Upper lobe of left lung (tissue), 6 donors: ENCODE measurements around the gene ATP1B1. TPM values are rescaled to one million over a fixed set of nuclear protein-coding genes. Genes with fewer than 3 reads are reported as not detected.

ENCODE experiments used
- ATAC-seq, 2 donors: fragments of 200-7000 bp; cut with Tn5 transposase; one replicate each; pipeline ENCODE4 v1.9.1; 2022; ENCODE audit warnings: mild to moderate bottlenecking in 2 of 2, moderate library complexity in 2 of 2; ENCODE audit not compliant: low FRiP score in 2 of 2
- DNase-seq, 2 donors: peaks; one replicate each; pipeline ENCODE4 v3.0.0-alpha.2; 2019 to 2020
- H3K27ac ChIP-seq, 4 donors: fragments of 200-600 bp; sonication (generic); one replicate each; pipeline ENCODE4 v1.5.1; 2016 to 2019
- H3K27me3 ChIP-seq, 4 donors: fragments of 200-600 bp; sonication (generic); one replicate each; pipeline ENCODE4 v1.5.1; 2017 to 2019
- H3K36me3 ChIP-seq, 4 donors: fragments of 200-600 bp; sonication (generic); one replicate each; pipeline ENCODE4 v1.5.1; 2016 to 2019
- H3K4me1 ChIP-seq, 4 donors: fragments of 200-600 bp; sonication (generic); one replicate each; pipeline ENCODE4 v1.5.1; 2018 to 2019
- H3K4me3 ChIP-seq, 4 donors: fragments of 200-600 bp; sonication (generic); one replicate each; pipeline ENCODE4 v1.5.1; 2017 to 2019; ENCODE audit warnings: mild to moderate bottlenecking in 2 of 4, moderate library complexity in 1 of 4
- H3K9me3 ChIP-seq, 4 donors: fragments of 200-600 bp; sonication (generic); one replicate each; pipeline ENCODE4 v1.5.1; 2018 to 2019
- EP300 ChIP-seq, 4 donors: sonication (generic); formaldehyde crosslinking; IDR thresholded peaks; one replicate each; pipeline ENCODE4 v1.5.1; 2017; ENCODE audit warnings: antibody characterized with exemption in 4 of 4, control low read depth in 2 of 4
- POLR2A ChIP-seq, 4 donors: fragments of 450-650 bp; IDR thresholded peaks; one replicate each; pipeline ENCODE4 v1.5.1; 2016 to 2017; ENCODE audit warnings: antibody characterized with exemption in 4 of 4, mild to moderate bottlenecking in 2 of 4
- POLR2AphosphoS5 ChIP-seq, 2 donors: sonication (generic); formaldehyde crosslinking; IDR thresholded peaks; one replicate each; pipeline ENCODE4 v1.5.1; 2017; ENCODE audit warnings: antibody characterized with exemption in 2 of 2
- WGBS, 2 donors: methylation state at CpG; one replicate each; pipeline ENCODE4 v1.1.5; 2017 to 2018; 5-methylcytosine and 5-hydroxymethylcytosine counted together
- total RNA-seq, 6 donors: library from RNA; depleted of rRNA in 4 of 6; stranded (reverse); fragments of >200 nt in 4 of 6; gene quantifications; one replicate each; pipeline versions ENCODE4 v1.1.0 to v1.2.1, GENCODE V29; 2016 to 2021
- TF ChIP-seq, protein P1 (sequence below), 6 experiments: fragments of 450-650 bp in 4 of 6; fragments of 200-600 bp in 2 of 6; sonication (generic) in 2 of 6; IDR thresholded peaks; one replicate each; pipeline ENCODE4 v1.5.1; 2016 to 2019; ENCODE audit warnings: antibody characterized with exemption in 6 of 6
- donor health status: DM: no; HTN: no; CAD: no; lungs with moderate emphysema.
- donor health status: DM: no; HTN: yes; CAD: no; lungs with severe emphysema.

ATP1B1 gene
- total RNA-seq, 6 donors from 2014 or later = 31.4 to 309 (median 172) TPM

- H3K4me3 ChIP-seq = no peak overlapping the region
- TF ChIP-seq POLR2AphosphoS5 (IDR thresholded peaks at IDR 0.05) = no peak
- TF ChIP-seq, protein P1, sequence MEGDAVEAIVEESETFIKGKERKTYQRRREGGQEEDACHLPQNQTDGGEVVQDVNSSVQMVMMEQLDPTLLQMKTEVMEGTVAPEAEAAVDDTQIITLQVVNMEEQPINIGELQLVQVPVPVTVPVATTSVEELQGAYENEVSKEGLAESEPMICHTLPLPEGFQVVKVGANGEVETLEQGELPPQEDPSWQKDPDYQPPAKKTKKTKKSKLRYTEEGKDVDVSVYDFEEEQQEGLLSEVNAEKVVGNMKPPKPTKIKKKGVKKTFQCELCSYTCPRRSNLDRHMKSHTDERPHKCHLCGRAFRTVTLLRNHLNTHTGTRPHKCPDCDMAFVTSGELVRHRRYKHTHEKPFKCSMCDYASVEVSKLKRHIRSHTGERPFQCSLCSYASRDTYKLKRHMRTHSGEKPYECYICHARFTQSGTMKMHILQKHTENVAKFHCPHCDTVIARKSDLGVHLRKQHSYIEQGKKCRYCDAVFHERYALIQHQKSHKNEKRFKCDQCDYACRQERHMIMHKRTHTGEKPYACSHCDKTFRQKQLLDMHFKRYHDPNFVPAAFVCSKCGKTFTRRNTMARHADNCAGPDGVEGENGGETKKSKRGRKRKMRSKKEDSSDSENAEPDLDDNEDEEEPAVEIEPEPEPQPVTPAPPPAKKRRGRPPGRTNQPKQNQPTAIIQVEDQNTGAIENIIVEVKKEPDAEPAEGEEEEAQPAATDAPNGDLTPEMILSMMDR (IDR thresholded peaks at IDR 0.05) = no peak
- no peak for TF ChIP-seq EP300 (IDR thresholded peaks at IDR 0.05)
- TF ChIP-seq POLR2A (IDR thresholded peaks at IDR 0.05) = no peak
- no peak for DNase-seq
- no peaks in the 10 kb centered on the region for H3K27me3 ChIP-seq
- no peak overlapping the region for H3K27ac ChIP-seq
- peaks cover 0 to 37% (median 7%) of the 10 kb centered on the region in 4 donors for H3K36me3 ChIP-seq
- WGBS, 2 donors = 62 to 83% methylated on average over 4 of the region's 4 CpGs
- no peaks in the 10 kb centered on the region for H3K9me3 ChIP-seq
- H3K4me1 ChIP-seq = no peaks in the 10 kb centered on the region
- no peak for ATAC-seq
These were observed 26.2 kb downstream of the ATP1B1 start for GRCh38 chr1:169132512-169133227.

- H3K9me3 ChIP-seq = no peaks in the 10 kb centered on the region
- DNase-seq (no peak), ATAC-seq (no peak)
- TF ChIP-seq, protein P1 (IDR thresholded peaks at IDR 0.05) = no peak
- TF ChIP-seq EP300 (IDR thresholded peaks at IDR 0.05) = no peak
- TF ChIP-seq POLR2A (IDR thresholded peaks at IDR 0.05) = no peak
- no peak for TF ChIP-seq POLR2AphosphoS5 (IDR thresholded peaks at IDR 0.05)
- no peaks in the 10 kb centered on the region for H3K27me3 ChIP-seq
- H3K4me1 ChIP-seq = no peaks in the 10 kb centered on the region
- H3K4me3 ChIP-seq = no peak overlapping the region
- H3K27ac ChIP-seq = no peak overlapping the region
- WGBS, 2 donors = 71 to 78% methylated on average over 5 of the region's 5 CpGs
- H3K36me3 ChIP-seq = peaks cover 0 to 32% (median 5%) of the 10 kb centered on the region in 4 donors
These were observed 26.7 kb downstream of the ATP1B1 start for GRCh38 chr1:169133228-169133576.

DNA sequence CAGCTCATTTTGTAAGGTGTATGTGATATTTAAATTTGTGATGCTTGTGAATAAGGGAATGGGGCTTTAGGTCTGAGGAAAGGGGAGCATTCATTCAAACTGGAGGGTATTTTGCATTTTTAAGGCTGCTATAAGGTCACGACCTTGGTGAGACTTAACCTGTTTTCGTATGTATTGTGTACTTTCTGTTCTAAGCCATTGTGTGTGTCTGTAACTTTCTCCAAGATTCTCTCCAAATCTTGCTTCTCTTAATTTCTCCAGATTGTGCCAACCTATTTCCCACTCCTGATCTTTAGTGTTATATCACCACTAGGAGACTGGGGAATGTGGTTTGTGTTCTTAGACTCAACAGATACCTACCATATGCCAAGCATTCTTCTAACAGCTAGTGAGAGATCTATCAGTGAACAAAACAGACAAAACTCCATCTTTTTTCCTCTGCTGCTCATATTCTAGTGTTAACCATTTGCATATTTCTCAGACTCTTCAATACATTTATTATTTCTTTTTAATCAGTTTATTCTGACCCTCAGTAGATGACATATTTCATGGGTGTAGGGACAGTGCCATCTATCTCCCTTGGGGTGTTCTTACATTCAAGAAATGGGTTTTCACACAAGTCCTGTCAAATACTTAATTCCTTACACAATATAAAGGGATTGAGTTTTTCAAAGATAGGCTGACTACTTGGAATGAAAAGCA lies 27.5 kb downstream of the ATP1B1 start:
- no peaks in the 10 kb centered on the region for H3K27me3 ChIP-seq
- no peak overlapping the region for H3K4me3 ChIP-seq
- ATAC-seq (no peak), DNase-seq (no peak)
- no peak overlapping the region for H3K27ac ChIP-seq
- no peaks in the 10 kb centered on the region for H3K9me3 ChIP-seq
- 87 to 89% methylated on average over 2 of the region's 2 CpGs for WGBS, 2 donors
- TF ChIP-seq, protein P1 (IDR thresholded peaks at IDR 0.05) = peak in 3 of 6 experiments; percentile 5 to 25 (median 11)
- TF ChIP-seq EP300 (IDR thresholded peaks at IDR 0.05) (no peak), POLR2A (IDR thresholded peaks at IDR 0.05) (no peak)
- peaks cover 0 to 28% (median 3%) of the 10 kb centered on the region in 4 donors for H3K36me3 ChIP-seq
- no peaks in the 10 kb centered on the region for H3K4me1 ChIP-seq

GRCh38 chr1:169137357-169137756 lies 30.9 kb downstream of the ATP1B1 start:
- H3K9me3 ChIP-seq = no peaks in the 10 kb centered on the region
- 94 to 99% methylated on average over 4 of the region's 4 CpGs for WGBS, 2 donors
- no peak for ATAC-seq
- H3K27ac ChIP-seq = no peak overlapping the region
- peaks cover 0 to 10% (median 0%) of the 10 kb centered on the region in 4 donors for H3K36me3 ChIP-seq
- H3K4me3 ChIP-seq = no peak overlapping the region
- no peaks in the 10 kb centered on the region for H3K4me1 ChIP-seq
- DNase-seq = peak in 1 of 2 donors; percentile 8
- no peaks in the 10 kb centered on the region for H3K27me3 ChIP-seq
- TF ChIP-seq POLR2AphosphoS5 (IDR thresholded peaks at IDR 0.05) = no peak
- no peak for TF ChIP-seq POLR2A (IDR thresholded peaks at IDR 0.05)
- TF ChIP-seq EP300 (IDR thresholded peaks at IDR 0.05) = no peak
- TF ChIP-seq, protein P1 (IDR thresholded peaks at IDR 0.05) = no peak
